OCI-LY3 (cell line): ENCODE results near the gene KCTD15.

Experiments used
- H2AFZ ChIP-seq: fragments of 200-600, 300-600 bp; shearing (Covaris generic); 2 replicates; pipeline ENCODE4 v1.6.0; 2014; ENCODE audit warnings: antibody characterized with exemption, low read depth, low read length
- H3K27ac ChIP-seq: fragments of 200-600, 300-600 bp; sonication (generic); 2 replicates; pipeline ENCODE4 v1.5.1; 2014; ENCODE audit warnings: mild to moderate bottlenecking, low read length, moderate library complexity, mixed read lengths
- H3K27me3 ChIP-seq: fragments of 200-600, 300-600 bp; sonication (generic); 2 replicates; pipeline ENCODE4 v1.6.1; 2014; ENCODE audit warnings: low read depth, low read length, mixed read lengths
- H3K36me3 ChIP-seq: fragments of 200-600, 300-600 bp; sonication (generic); replicated peaks from 2 replicates; pipeline ENCODE3; 2014; ENCODE audit warnings: low read depth, low read length, mixed read lengths
- H3K4me1 ChIP-seq: fragments of 300-600, 200-600 bp; sonication (generic); 2 replicates; pipeline ENCODE4 v1.6.1; 2014; ENCODE audit warnings: low read length, mixed read lengths
- H3K4me2 ChIP-seq: fragments of 200-600, 300-600 bp; sonication (generic); 2 replicates; pipeline ENCODE4 v1.6.1; 2014; ENCODE audit warnings: low read length, mixed read lengths
- H3K4me3 ChIP-seq: fragments of 300-600, 200-600 bp; sonication (generic); 2 replicates; pipeline ENCODE4 v1.5.1; 2014; ENCODE audit warnings: antibody characterized with exemption, mild to moderate bottlenecking, low read length, moderate library complexity
- H3K79me2 ChIP-seq: fragments of 300-600, 200-600 bp; shearing (Covaris generic); 2 replicates; pipeline ENCODE4 v1.6.1; 2014; ENCODE audit warnings: mild to moderate bottlenecking, low read length, mixed read lengths
- H3K9ac ChIP-seq: fragments of 300-600, 200-600 bp; shearing (Covaris generic); 2 replicates; pipeline ENCODE4 v1.6.0; 2014; ENCODE audit warnings: mild to moderate bottlenecking, low read length, moderate library complexity
- H3K9me3 ChIP-seq: fragments of 200-600, 300-600 bp; shearing (Covaris generic); 2 replicates; pipeline ENCODE4 v1.6.1; 2014; ENCODE audit warnings: low read length, mixed read lengths; ENCODE audit not compliant: insufficient read depth
- H4K20me1 ChIP-seq: fragments of 200-600, 300-600 bp; sonication (generic); 2 replicates; pipeline ENCODE4 v1.6.1; 2016; ENCODE audit warnings: low read length, mixed read lengths; ENCODE audit not compliant: insufficient read depth
- EZH2phosphoT487 ChIP-seq: fragments of 200-600 bp; shearing (Covaris generic); IDR thresholded peaks from 2 replicates; pipeline ENCODE4 v1.6.1; 2018; ENCODE audit warnings: antibody characterized with exemption, mixed run types, low read depth
- TF ChIP-seq, protein P1 (sequence below): fragments of 200-600, 300-600 bp; sonication (generic); IDR thresholded peaks from 2 replicates; pipeline ENCODE4 v1.5.1; 2014; ENCODE audit warnings: antibody characterized with exemption, low read length, low read depth

Gene KCTD15

DNA sequence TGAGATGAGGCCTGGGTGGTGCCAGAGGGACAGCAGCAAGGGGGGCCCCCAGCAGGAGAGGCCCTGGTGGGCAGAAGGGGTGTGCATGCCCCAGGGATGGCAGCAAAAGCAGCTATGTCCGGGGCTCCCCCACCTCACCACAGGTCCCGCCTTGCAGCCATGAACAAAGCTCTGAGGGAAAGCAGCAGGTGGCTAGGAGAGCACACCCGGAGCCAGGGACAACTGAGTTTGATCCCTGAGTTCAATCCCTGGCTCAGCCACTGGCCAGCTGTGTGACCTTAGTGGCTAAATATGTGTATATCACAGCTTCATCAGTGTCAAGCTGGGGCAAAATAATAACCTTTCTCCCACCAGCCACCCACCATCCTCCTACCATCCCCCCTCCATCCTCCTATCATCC lies 47.7 kb upstream of the KCTD15 start:
- no peak overlapping the region for H3K4me3 ChIP-seq
- H3K4me1 ChIP-seq = no peaks in the 10 kb centered on the region
- H3K9me3 ChIP-seq = no peaks in the 10 kb centered on the region
- H4K20me1 ChIP-seq = no peaks in the 10 kb centered on the region
- H3K27me3 ChIP-seq = peaks cover 3% of the 10 kb centered on the region; the same call in 1 of the 2 replicates
- H3K4me2 ChIP-seq = no peak overlapping the region
- H3K79me2 ChIP-seq = no peaks in the 10 kb centered on the region
- no peak overlapping the region for H3K27ac ChIP-seq
- H3K9ac ChIP-seq = no peak overlapping the region
- no peaks in the 10 kb centered on the region for H3K36me3 ChIP-seq
- H2AFZ ChIP-seq = no peak overlapping the region
- TF ChIP-seq, protein P1, sequence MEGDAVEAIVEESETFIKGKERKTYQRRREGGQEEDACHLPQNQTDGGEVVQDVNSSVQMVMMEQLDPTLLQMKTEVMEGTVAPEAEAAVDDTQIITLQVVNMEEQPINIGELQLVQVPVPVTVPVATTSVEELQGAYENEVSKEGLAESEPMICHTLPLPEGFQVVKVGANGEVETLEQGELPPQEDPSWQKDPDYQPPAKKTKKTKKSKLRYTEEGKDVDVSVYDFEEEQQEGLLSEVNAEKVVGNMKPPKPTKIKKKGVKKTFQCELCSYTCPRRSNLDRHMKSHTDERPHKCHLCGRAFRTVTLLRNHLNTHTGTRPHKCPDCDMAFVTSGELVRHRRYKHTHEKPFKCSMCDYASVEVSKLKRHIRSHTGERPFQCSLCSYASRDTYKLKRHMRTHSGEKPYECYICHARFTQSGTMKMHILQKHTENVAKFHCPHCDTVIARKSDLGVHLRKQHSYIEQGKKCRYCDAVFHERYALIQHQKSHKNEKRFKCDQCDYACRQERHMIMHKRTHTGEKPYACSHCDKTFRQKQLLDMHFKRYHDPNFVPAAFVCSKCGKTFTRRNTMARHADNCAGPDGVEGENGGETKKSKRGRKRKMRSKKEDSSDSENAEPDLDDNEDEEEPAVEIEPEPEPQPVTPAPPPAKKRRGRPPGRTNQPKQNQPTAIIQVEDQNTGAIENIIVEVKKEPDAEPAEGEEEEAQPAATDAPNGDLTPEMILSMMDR = no peak
- TF ChIP-seq EZH2phosphoT487 = no peak

DNA sequence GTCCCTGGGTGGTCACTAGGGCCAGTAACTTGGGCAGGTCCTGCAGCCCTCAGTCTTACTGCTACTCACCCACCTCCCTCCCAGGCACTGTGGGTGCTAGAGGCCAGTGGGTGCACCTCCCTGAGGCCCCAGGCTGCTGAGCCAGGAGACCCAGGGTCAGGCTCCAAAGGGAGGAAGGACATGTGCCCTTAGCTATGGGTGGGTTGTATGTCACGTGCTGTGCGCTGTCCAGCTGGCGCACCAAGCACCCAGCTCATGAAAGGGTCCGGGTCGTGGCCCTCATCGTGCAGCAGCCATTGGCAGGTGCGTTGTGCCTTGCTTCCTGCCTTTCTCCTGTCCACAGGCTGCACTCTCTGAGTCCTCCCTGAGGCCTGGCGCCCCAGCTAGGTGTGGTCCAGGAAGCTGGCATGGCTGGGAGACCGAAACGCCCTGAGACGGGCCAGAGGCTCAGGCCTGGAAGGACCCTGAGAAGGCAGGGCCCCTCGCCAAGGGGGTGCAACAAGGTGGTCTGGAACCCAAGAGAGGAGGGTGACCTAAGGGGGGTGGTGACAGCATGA lies 47.0 kb upstream of the KCTD15 start:
- no peaks in the 10 kb centered on the region for H3K9me3 ChIP-seq
- H3K9ac ChIP-seq = no peak overlapping the region
- H3K79me2 ChIP-seq = no peaks in the 10 kb centered on the region
- H3K4me1 ChIP-seq = no peaks in the 10 kb centered on the region
- no peaks in the 10 kb centered on the region for H3K36me3 ChIP-seq
- no peak overlapping the region for H2AFZ ChIP-seq
- TF ChIP-seq, protein P1 = no peak
- TF ChIP-seq EZH2phosphoT487 = no peak
- no peak overlapping the region for H3K4me2 ChIP-seq
- no peak overlapping the region for H3K4me3 ChIP-seq
- peaks cover 3% of the 10 kb centered on the region; the same call in 1 of the 2 replicates for H3K27me3 ChIP-seq
- H4K20me1 ChIP-seq = no peaks in the 10 kb centered on the region
- no peak overlapping the region for H3K27ac ChIP-seq

DNA sequence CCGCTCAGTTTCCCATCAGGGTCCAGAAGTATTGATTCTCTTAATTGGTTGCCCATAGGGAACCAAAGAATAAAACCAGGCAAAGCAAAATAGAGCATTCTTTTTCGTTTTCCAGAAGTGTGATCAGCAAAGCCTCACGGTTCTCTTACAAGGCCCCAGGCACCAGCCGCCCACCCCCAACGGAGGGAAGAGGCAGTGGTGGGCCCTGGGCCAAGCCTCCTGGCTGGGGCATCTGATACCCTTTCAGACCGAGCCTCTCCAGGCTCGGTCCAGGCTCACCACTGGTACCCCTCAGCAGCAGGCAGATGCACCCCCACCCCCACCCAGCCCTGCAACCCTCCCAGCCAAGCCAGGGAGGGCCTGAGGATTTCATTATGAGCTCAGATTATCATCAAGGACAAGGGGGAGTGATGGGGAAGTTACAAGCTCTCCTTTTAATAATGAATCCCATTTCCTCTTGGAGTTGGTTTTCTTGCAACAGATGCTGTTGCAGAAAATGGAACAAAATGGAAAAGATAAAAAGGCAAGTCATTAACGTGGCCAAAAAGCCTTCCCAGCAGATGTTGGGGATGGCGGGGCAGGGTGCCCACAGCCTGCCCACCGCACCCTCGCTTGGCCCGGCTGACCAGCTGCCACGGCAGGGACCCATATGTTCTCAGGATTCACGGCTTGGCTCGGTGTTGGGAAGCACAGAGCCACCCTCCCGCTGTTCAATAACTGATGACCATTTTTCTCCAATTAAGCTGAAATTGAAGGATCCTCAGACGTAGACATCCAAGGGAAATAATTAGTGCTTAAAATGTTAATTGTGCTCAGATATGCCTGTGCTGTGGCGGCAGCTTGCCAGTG lies 45.9 kb upstream of the KCTD15 start:
- Histone ChIP-seq H3K36me3 (no peaks in the 10 kb centered on the region), H3K27ac (no peak overlapping the region), H3K9me3 (no peaks in the 10 kb centered on the region), H2AFZ (no peak overlapping the region), H3K4me1 (no peaks in the 10 kb centered on the region), H3K4me2 (no peak overlapping the region), H3K4me3 (no peak overlapping the region), H3K27me3 (peaks cover 3% of the 10 kb centered on the region; the same call in 1 of the 2 replicates), H3K9ac (no peak overlapping the region), H4K20me1 (no peaks in the 10 kb centered on the region), H3K79me2 (no peaks in the 10 kb centered on the region)
- no peak for TF ChIP-seq EZH2phosphoT487
- TF ChIP-seq, protein P1 = no peak

DNA sequence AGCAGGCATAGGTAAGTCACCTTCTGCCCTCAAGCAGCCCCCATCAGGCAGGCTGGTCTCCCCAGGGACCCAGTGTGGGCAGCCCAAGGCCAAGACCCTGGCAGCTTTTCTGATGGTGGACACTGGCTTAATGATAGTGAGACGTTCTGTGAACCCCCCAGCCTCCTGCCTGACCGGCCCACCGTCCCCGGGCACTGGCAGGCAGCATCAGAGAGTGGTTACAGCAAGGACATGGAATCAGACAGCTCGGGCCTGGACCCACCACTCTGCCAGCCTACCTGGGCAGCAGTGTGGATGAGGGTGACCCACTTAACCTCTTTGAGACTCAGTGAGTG lies 45.3 kb upstream of the KCTD15 start:
- H3K4me1 ChIP-seq = no peaks in the 10 kb centered on the region
- H3K4me2 ChIP-seq = no peak overlapping the region
- no peak overlapping the region for H3K9ac ChIP-seq
- H3K27ac ChIP-seq = no peak overlapping the region
- TF ChIP-seq EZH2phosphoT487 = no peak
- no peaks in the 10 kb centered on the region for H3K79me2 ChIP-seq
- no peak overlapping the region for H2AFZ ChIP-seq
- no peaks in the 10 kb centered on the region for H4K20me1 ChIP-seq
- H3K4me3 ChIP-seq = no peak overlapping the region
- no peaks in the 10 kb centered on the region for H3K9me3 ChIP-seq
- H3K36me3 ChIP-seq = no peaks in the 10 kb centered on the region
- peaks cover under 1% of the 10 kb centered on the region; the same call in 1 of the 2 replicates for H3K27me3 ChIP-seq
